Measurements from ENCODE around the gene RUFY3.
"Not testable (repeated sequence)": the region's sequence is repeated elsewhere in the genome, so short reads cannot be mapped to it uniquely, and the experiment has no call there.

RUFY3 gene

DNA sequence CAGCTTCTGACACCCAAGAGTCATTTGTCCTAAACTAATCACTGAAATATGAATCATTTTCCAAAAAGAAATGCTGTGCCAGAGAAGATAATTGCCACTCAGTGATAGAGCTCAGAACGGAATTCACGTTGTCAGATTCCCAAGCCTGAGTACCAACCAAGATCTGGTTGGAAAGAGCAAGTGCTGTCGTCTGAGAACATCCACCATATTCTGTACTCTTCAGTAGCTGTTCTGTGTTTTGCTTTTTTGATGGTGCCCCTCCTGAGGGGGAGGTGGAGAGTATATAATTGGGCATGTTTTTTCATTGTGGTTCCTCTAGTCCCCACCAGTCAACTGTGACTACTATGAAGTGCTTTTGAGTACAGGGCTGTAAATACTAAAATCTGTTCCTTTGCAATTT is 13.2 kb downstream of the RUFY3 start:
- no peak for DNase-seq
- H3K4me3 ChIP-seq (ENCODE audit: low read length) = no peak overlapping the region

DNA sequence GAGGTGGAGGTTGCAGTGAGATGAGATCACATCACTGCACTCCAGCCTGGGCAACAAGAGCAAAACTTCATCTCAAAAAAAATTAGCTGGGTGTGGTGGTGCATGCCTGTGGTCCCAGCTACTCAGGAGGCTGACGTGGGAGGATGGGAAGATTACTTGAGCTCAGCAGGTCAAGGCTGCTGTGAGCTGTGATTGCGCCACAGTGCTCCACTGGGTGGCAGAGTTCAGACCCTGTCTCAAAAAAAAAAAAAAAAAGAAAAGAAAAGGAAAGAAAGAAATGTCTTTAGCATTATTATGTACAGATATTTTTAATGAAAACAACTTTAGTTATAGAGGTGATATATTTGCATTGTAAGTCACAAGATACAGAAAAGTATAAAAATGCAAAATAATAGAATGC is 14.2 kb downstream of the RUFY3 start:
- not testable (repeated sequence) for H3K9ac ChIP-seq (ENCODE audit: low read length); H3K4ac ChIP-seq (ENCODE audit: low read depth, low read length); H4K5ac ChIP-seq (ENCODE audit: low read length); H3K79me2 ChIP-seq (ENCODE audit: control insufficient read depth, insufficient read depth, low read length); H3K4me3 ChIP-seq (ENCODE audit: low read length); H2BK5ac ChIP-seq (ENCODE audit: low read length); H3K4me1 ChIP-seq (ENCODE audit: control insufficient read depth, low read depth, low read length); H3K79me1 ChIP-seq (ENCODE audit: low read length); H3K23ac ChIP-seq (ENCODE audit: low read length); H3K27ac ChIP-seq (ENCODE audit: low read depth, low read length); H2BK120ac ChIP-seq (ENCODE audit: low read depth, low read length); H3K4me2 ChIP-seq (ENCODE audit: low read length); H2AK5ac ChIP-seq (ENCODE audit: low read length); H4K8ac ChIP-seq (ENCODE audit: low read depth, low read length); H3K18ac ChIP-seq (ENCODE audit: low read length); H3K27me3 ChIP-seq (ENCODE audit: insufficient read depth, low read length, poor library complexity); H3K36me3 ChIP-seq (ENCODE audit: control insufficient read depth, insufficient read depth, low read length); H2BK15ac ChIP-seq (replicated peaks; ENCODE audit: low read depth); H3K56ac ChIP-seq (ENCODE audit: low read length)
- peak; percentile 67 for DNase-seq
- no CpG with 5 or more reads among the region's 2 CpGs for whole genome bisulfite sequencing (ENCODE audit: extremely low coverage, insufficient coverage, low lambda C conversion rate)

More for the DNA sequence above, 13.2 kb downstream of the RUFY3 start:
- peaks cover 2% of the 10 kb centered on the region for H3K4me1 ChIP-seq (ENCODE audit: control insufficient read depth, low read depth, low read length)
- no peak overlapping the region for H3K9ac ChIP-seq (ENCODE audit: low read length)
- H3K79me1 ChIP-seq (ENCODE audit: low read length) = peaks cover 2% of the 10 kb centered on the region
- no peak overlapping the region for H2BK120ac ChIP-seq (ENCODE audit: low read depth, low read length)
- H3K18ac ChIP-seq (ENCODE audit: low read length) = no peak overlapping the region
- H3K27me3 ChIP-seq (ENCODE audit: insufficient read depth, low read length, poor library complexity) = no peaks in the 10 kb centered on the region
- H3K4me2 ChIP-seq (ENCODE audit: low read length) = no peak overlapping the region
- no peak overlapping the region for H2BK5ac ChIP-seq (ENCODE audit: low read length)
- H3K56ac ChIP-seq (ENCODE audit: low read length) = no peak overlapping the region
- no peak overlapping the region for H3K23ac ChIP-seq (ENCODE audit: low read length)
- no peaks in the 10 kb centered on the region for H3K36me3 ChIP-seq (ENCODE audit: control insufficient read depth, insufficient read depth, low read length)
- H4K8ac ChIP-seq (ENCODE audit: low read depth, low read length) = no peak overlapping the region
- no peak overlapping the region for H2BK15ac ChIP-seq (replicated peaks; ENCODE audit: low read depth)
- H3K27ac ChIP-seq (ENCODE audit: low read depth, low read length) = no peak overlapping the region
- H3K79me2 ChIP-seq (ENCODE audit: control insufficient read depth, insufficient read depth, low read length) = no peaks in the 10 kb centered on the region
- no peak overlapping the region for H4K5ac ChIP-seq (ENCODE audit: low read length)
- no peak overlapping the region for H2AK5ac ChIP-seq (ENCODE audit: low read length)
- no peak overlapping the region for H3K4ac ChIP-seq (ENCODE audit: low read depth, low read length)
- WGBS (ENCODE audit: extremely low coverage, insufficient coverage, low lambda C conversion rate) = no CpG with 5 or more reads among the region's 3 CpGs

DNA sequence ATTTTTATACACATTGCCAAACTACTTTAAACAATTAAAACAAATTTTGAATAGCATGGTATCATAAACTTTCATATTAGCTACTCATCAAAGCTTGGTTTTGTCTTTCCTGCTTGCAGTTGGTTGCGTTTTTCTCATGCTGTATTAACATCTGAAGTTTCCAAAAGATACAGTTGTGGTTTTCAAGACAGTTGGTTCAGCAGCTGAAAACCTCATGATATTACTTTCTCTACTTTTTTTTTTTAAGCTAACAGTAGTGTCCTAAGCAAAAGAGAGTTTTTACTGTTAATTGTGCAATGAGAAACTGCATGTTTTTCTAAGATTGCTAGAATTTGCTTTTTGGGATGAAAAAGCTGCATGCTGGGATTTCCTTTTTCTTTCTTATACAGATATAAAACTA is 15.2 kb downstream of the RUFY3 start:
- H3K4ac ChIP-seq (ENCODE audit: low read depth, low read length) = no peak overlapping the region
- no peak overlapping the region for H3K18ac ChIP-seq (ENCODE audit: low read length)
- no peak overlapping the region for H2BK120ac ChIP-seq (ENCODE audit: low read depth, low read length)
- no peaks in the 10 kb centered on the region for H3K27me3 ChIP-seq (ENCODE audit: insufficient read depth, low read length, poor library complexity)
- H3K79me1 ChIP-seq (ENCODE audit: low read length) = peaks cover 4% of the 10 kb centered on the region
- no peak overlapping the region for H4K8ac ChIP-seq (ENCODE audit: low read depth, low read length)
- no peak overlapping the region for H3K23ac ChIP-seq (ENCODE audit: low read length)
- no peak for DNase-seq
- H2AK5ac ChIP-seq (ENCODE audit: low read length) = no peak overlapping the region
- no peak overlapping the region for H2BK15ac ChIP-seq (replicated peaks; ENCODE audit: low read depth)
- no peak overlapping the region for H4K5ac ChIP-seq (ENCODE audit: low read length)
- peaks cover 2% of the 10 kb centered on the region for H3K4me1 ChIP-seq (ENCODE audit: control insufficient read depth, low read depth, low read length)
- H3K4me3 ChIP-seq (ENCODE audit: low read length) = no peak overlapping the region
- no CpG with 5 or more reads among the region's 1 CpG for whole genome bisulfite sequencing (ENCODE audit: extremely low coverage, insufficient coverage, low lambda C conversion rate)
- no peak overlapping the region for H2BK5ac ChIP-seq (ENCODE audit: low read length)
- no peak overlapping the region for H3K27ac ChIP-seq (ENCODE audit: low read depth, low read length)
- H3K79me2 ChIP-seq (ENCODE audit: control insufficient read depth, insufficient read depth, low read length) = no peaks in the 10 kb centered on the region
- no peak overlapping the region for H3K4me2 ChIP-seq (ENCODE audit: low read length)
- no peak overlapping the region for H3K9ac ChIP-seq (ENCODE audit: low read length)
- H3K56ac ChIP-seq (ENCODE audit: low read length) = no peak overlapping the region
- H3K36me3 ChIP-seq (ENCODE audit: control insufficient read depth, insufficient read depth, low read length) = no peaks in the 10 kb centered on the region

DNA sequence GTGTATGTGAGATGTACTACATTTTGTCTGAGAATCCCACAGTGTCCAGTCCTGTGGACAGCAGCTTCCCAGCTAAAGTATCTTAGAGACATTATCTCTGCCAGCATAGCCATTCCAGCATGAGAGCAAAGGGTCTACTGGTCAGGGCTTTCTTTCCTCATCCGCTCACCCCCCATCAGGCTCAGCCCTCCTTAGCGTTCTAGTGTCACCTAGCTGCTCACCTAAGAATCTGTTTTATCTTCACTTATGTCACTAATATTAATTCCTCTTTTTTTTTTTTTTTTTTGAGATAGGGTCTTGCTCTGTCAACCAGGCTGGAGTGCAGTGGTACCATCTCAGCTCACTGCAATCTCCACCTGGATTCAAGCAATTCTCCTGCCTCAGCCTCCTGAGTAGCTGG is 15.6 kb downstream of the RUFY3 start:
- no peak overlapping the region for H3K9ac ChIP-seq (ENCODE audit: low read length)
- no peak overlapping the region for H3K4ac ChIP-seq (ENCODE audit: low read depth, low read length)
- H3K27ac ChIP-seq (ENCODE audit: low read depth, low read length) = no peak overlapping the region
- no peak for DNase-seq
- H3K79me2 ChIP-seq (ENCODE audit: control insufficient read depth, insufficient read depth, low read length) = peaks cover 2% of the 10 kb centered on the region
- no peak overlapping the region for H2BK15ac ChIP-seq (replicated peaks; ENCODE audit: low read depth)
- H3K18ac ChIP-seq (ENCODE audit: low read length) = no peak overlapping the region
- H4K8ac ChIP-seq (ENCODE audit: low read depth, low read length) = no peak overlapping the region
- no peak overlapping the region for H2AK5ac ChIP-seq (ENCODE audit: low read length)
- H2BK120ac ChIP-seq (ENCODE audit: low read depth, low read length) = no peak overlapping the region
- no CpG with 5 or more reads among the region's 2 CpGs for WGBS (ENCODE audit: extremely low coverage, insufficient coverage, low lambda C conversion rate)
- no peak overlapping the region for H3K4me2 ChIP-seq (ENCODE audit: low read length)
- peaks cover 7% of the 10 kb centered on the region for H3K79me1 ChIP-seq (ENCODE audit: low read length)
- no peak overlapping the region for H3K4me3 ChIP-seq (ENCODE audit: low read length)
- H4K5ac ChIP-seq (ENCODE audit: low read length) = no peak overlapping the region
- no peak overlapping the region for H2BK5ac ChIP-seq (ENCODE audit: low read length)
- no peak overlapping the region for H3K56ac ChIP-seq (ENCODE audit: low read length)
- H3K4me1 ChIP-seq (ENCODE audit: control insufficient read depth, low read depth, low read length) = peaks cover 4% of the 10 kb centered on the region
- H3K27me3 ChIP-seq (ENCODE audit: insufficient read depth, low read length, poor library complexity) = no peaks in the 10 kb centered on the region
- H3K36me3 ChIP-seq (ENCODE audit: control insufficient read depth, insufficient read depth, low read length) = peaks cover 2% of the 10 kb centered on the region
- H3K23ac ChIP-seq (ENCODE audit: low read length) = no peak overlapping the region

DNA sequence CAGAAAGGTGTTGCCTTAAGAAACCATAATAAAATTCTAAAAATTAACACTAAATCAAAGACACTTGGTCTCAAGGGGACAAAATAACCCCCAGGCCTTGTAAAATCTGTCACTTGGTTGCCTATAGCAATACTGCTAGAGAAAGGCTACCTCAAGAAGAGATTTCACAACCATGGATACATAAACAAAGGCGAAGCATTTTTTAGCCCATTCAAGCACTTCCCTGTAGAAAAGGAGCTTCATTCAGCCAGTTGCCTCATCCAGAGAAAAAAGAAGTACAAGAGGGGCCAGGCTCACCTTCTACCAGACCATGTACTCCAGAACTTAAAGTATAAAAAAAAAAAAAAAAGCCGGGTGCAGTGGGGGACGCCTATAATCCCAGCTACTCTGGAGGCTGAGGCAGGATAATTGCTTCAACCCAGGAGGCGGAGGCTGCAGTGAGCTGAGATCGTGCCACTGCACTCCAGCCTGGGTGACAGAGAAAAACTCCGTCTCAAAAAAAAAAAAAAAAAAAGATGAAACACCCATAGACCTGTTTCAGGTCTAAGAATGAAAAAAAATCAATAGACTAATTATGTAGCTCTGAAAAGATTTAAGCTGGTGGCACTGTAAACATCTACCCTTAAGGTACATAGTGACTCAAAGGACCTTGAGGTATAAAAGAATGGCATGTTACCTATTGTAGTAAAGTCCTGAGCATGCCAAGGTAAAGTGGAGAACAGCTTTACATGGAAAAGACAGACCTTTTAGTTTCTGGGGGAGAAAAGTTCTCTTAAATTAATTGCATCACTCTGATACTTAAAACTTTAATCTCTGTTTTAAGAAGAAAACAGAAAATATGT is 18.0 kb downstream of the RUFY3 start:
- Histone ChIP-seq H3K27me3 (ENCODE audit: insufficient read depth, low read length, poor library complexity) (no peaks in the 10 kb centered on the region), H3K56ac (ENCODE audit: low read length) (no peak overlapping the region), H3K4me3 (ENCODE audit: low read length) (no peak overlapping the region), H3K79me2 (ENCODE audit: control insufficient read depth, insufficient read depth, low read length) (peaks cover 2% of the 10 kb centered on the region), H2BK5ac (ENCODE audit: low read length) (no peak overlapping the region), H2BK120ac (ENCODE audit: low read depth, low read length) (no peak overlapping the region), H4K8ac (ENCODE audit: low read depth, low read length) (no peak overlapping the region), H3K79me1 (ENCODE audit: low read length) (peaks cover 5% of the 10 kb centered on the region), H2AK5ac (ENCODE audit: low read length) (no peak overlapping the region), H3K18ac (ENCODE audit: low read length) (no peak overlapping the region), H4K5ac (ENCODE audit: low read length) (no peak overlapping the region), H3K27ac (ENCODE audit: low read depth, low read length) (no peak overlapping the region), H3K4ac (ENCODE audit: low read depth, low read length) (no peak overlapping the region), H3K36me3 (ENCODE audit: control insufficient read depth, insufficient read depth, low read length) (peaks cover 2% of the 10 kb centered on the region), H3K4me1 (ENCODE audit: control insufficient read depth, low read depth, low read length) (peaks cover 2% of the 10 kb centered on the region), H3K23ac (ENCODE audit: low read length) (no peak overlapping the region), H2BK15ac (replicated peaks; ENCODE audit: low read depth) (no peak overlapping the region), H3K4me2 (ENCODE audit: low read length) (no peak overlapping the region), H3K9ac (ENCODE audit: low read length) (no peak overlapping the region)
- no CpG with 5 or more reads among the region's 6 CpGs for WGBS (ENCODE audit: extremely low coverage, insufficient coverage, low lambda C conversion rate)
- peak; percentile 45 for DNase-seq
